Erythroblast (primary cell): ENCODE data around the gene ENPP4.
"Not testable (repeated sequence)": the region's sequence is repeated elsewhere in the genome, so short reads cannot be mapped to it uniquely, and the experiment has no call there.

Experiments used
- DNase-seq, 2 experiments: peaks; one replicate each; lab custom pipeline; 2025; lab: John Stamatoyannopoulos, UW
- GATA1 ChIP-seq: IDR thresholded peaks from 2 replicates; pipeline ENCODE4 v1.6.1; 2011; ENCODE audit warnings: low read depth, mild to moderate bottlenecking, control low read depth, low read length, moderate library complexity
- POLR2A ChIP-seq: IDR thresholded peaks from 2 replicates; pipeline ENCODE4 v1.6.1; 2011; ENCODE audit warnings: mild to moderate bottlenecking, low read length

ENPP4 gene

GRCh38 chr6:46113370-46113769 is 16.4 kb upstream of the ENPP4 start:
- no peak for DNase-seq
- no peak for TF ChIP-seq GATA1
- TF ChIP-seq POLR2A: no peak

GRCh38 chr6:46115634-46116033 is 14.2 kb upstream of the ENPP4 start:
- DNase-seq: no peak

GRCh38 chr6:46116289-46116688 is 13.5 kb upstream of the ENPP4 start:
- TF ChIP-seq POLR2A: no peak
- no peak for TF ChIP-seq GATA1

More at GRCh38 chr6:46115634-46116033, 14.2 kb upstream of the ENPP4 start:
- TF ChIP-seq POLR2A (no peak), GATA1 (no peak)

GRCh38 chr6:46118157-46118556 is 11.6 kb upstream of the ENPP4 start:
- DNase-seq: no peak
- TF ChIP-seq POLR2A (no peak), GATA1 (no peak)

More at GRCh38 chr6:46116289-46116688, 13.5 kb upstream of the ENPP4 start:
- DNase-seq: no peak

- TF ChIP-seq GATA1 (no peak), POLR2A (no peak)
Measured at GRCh38 chr6:46118836-46119235, 11.0 kb upstream of the ENPP4 start.

GRCh38 chr6:46119679-46120078 is 10.1 kb upstream of the ENPP4 start:
- DNase-seq: not testable (repeated sequence)

More at GRCh38 chr6:46118836-46119235, 11.0 kb upstream of the ENPP4 start:
- DNase-seq: no peak

GRCh38 chr6:46128476-46128875 is 1.3 kb upstream of the ENPP4 start:
- no peak for DNase-seq
- TF ChIP-seq GATA1 (no peak), POLR2A (no peak)

GRCh38 chr6:46129291-46129628 is 529 bp upstream of the ENPP4 start:
- TF ChIP-seq POLR2A (no peak), GATA1 (no peak)
- DNase-seq: no peak

- TF ChIP-seq GATA1 (no peak), POLR2A (no peak)
- DNase-seq: peak; percentile 36 to 48
Measured at GRCh38 chr6:46130666-46131065, 877 bp downstream of the ENPP4 start.

GRCh38 chr6:46131291-46131690 is 1.5 kb downstream of the ENPP4 start:
- DNase-seq: not testable (repeated sequence)

- TF ChIP-seq GATA1 (no peak), POLR2A (no peak)
- no peak for DNase-seq
Measured at GRCh38 chr6:46134216-46134615, 4.4 kb downstream of the ENPP4 start.

- no peak for TF ChIP-seq GATA1
- TF ChIP-seq POLR2A: no peak
- DNase-seq: no peak
Measured at GRCh38 chr6:46135176-46135575, 5.4 kb downstream of the ENPP4 start.

GRCh38 chr6:46136831-46137230 is 7.0 kb downstream of the ENPP4 start:
- no peak for DNase-seq
- TF ChIP-seq POLR2A (no peak), GATA1 (no peak)

- no peak for DNase-seq
- TF ChIP-seq GATA1 (no peak), POLR2A (no peak)
Measured at GRCh38 chr6:46137387-46137786, 7.6 kb downstream of the ENPP4 start.

- TF ChIP-seq POLR2A: no peak
- no peak for TF ChIP-seq GATA1
- no peak for DNase-seq
Measured at GRCh38 chr6:46138281-46138680, 8.5 kb downstream of the ENPP4 start.

GRCh38 chr6:46144270-46144669 is 14.5 kb downstream of the ENPP4 start:
- no peak for TF ChIP-seq POLR2A
- no peak for TF ChIP-seq GATA1
- no peak for DNase-seq

- not testable (repeated sequence) for DNase-seq
Measured at GRCh38 chr6:46149066-46149465, 19.3 kb downstream of the ENPP4 start.
